Breast epithelium (tissue), 3 donors: Measurements from ENCODE around the gene LLGL1.

ENCODE experiments used
- CTCF ChIP-seq, 3 donors: fragments of 450-650 bp; IDR thresholded peaks; one replicate each; pipeline ENCODE4 v1.5.1; 2016 to 2017; ENCODE audit warnings: antibody characterized with exemption in 3 of 3, mild to moderate bottlenecking in 3 of 3, moderate library complexity in 3 of 3
- POLR2A ChIP-seq: fragments of 450-650 bp; IDR thresholded peaks from one replicate; pipeline ENCODE4 v1.6.1; 2016; ENCODE audit warnings: antibody characterized with exemption, mild to moderate bottlenecking, moderate library complexity
- POLR2AphosphoS5 ChIP-seq, 3 donors: sonication (generic); formaldehyde crosslinking; IDR thresholded peaks; one replicate each; pipeline ENCODE4 v1.6.1; 2017; ENCODE audit warnings: antibody characterized with exemption in 3 of 3

GRCh38 chr17:18261659-18262058 is 36.2 kb downstream of the LLGL1 start:
- TF ChIP-seq CTCF (IDR thresholded peaks at IDR 0.05): no peak
- TF ChIP-seq POLR2A: no peak
- no peak for TF ChIP-seq POLR2AphosphoS5 (IDR thresholded peaks at IDR 0.05)
